Tongue (tissue), 2 donors: Measurements from ENCODE around the gene TANGO2. TPM values are rescaled to one million over a fixed set of nuclear protein-coding genes. Genes with fewer than 3 reads are reported as not detected.
A peak's percentile ranks its signal among the peaks of the same experiment; 100 is the strongest.

ENCODE experiments used
- small RNA-seq: library from RNA; depleted of rRNA; stranded (forward); fragments of <200 nt; gene quantifications from one replicate; pipeline ENCODE3, GENCODE V24; 2014; ENCODE audit warnings: low replicate concordance
- total RNA-seq: library from RNA; depleted of rRNA; stranded (reverse); fragments of >200 nt; gene quantifications from one replicate; pipeline ENCODE4 v1.2.3, GENCODE V29; 2014

Gene TANGO2
- total RNA-seq, 1 donor from 2014 or later: 25.2 TPM

Small RNA genes lying within 50 kb of the gene (small RNA-seq; reads per million reads assigned to genes)
- gene MIR185: 3.5 reads per million, percentile 91 among the genes with 10 or more reads in this experiment
- 0.06 reads per million for gene MIR6816
- gene RF00017: not detected

Other genes with a start within 250 kb of the TANGO2 start
- 6.1 TPM for gene GNB1L, start 166.2 kb upstream of the TANGO2 start, total RNA-seq
- gene RTL10, start 166.2 kb upstream of the TANGO2 start, total RNA-seq: 16.2 TPM
- gene COMT, start 79.3 kb upstream of the TANGO2 start, total RNA-seq: 190 TPM
- 15.0 TPM for gene TXNRD2, start 79.3 kb upstream of the TANGO2 start, total RNA-seq
- 108 TPM for gene ARVCF, start 4.3 kb upstream of the TANGO2 start, total RNA-seq
- gene DGCR8, start 59.1 kb downstream of the TANGO2 start, total RNA-seq: 42.2 TPM
- 196 TPM for gene RANBP1, start 95.0 kb downstream of the TANGO2 start, total RNA-seq
- 40.4 TPM for gene TRMT2A, start 96.1 kb downstream of the TANGO2 start, total RNA-seq
- gene ZDHHC8, start 110.7 kb downstream of the TANGO2 start, total RNA-seq: 39.4 TPM
- 1.1 TPM for gene CCDC188, start 129.9 kb downstream of the TANGO2 start, total RNA-seq
- gene RTN4R, start 247.2 kb downstream of the TANGO2 start, total RNA-seq: 7.1 TPM